GM23338 (cell line): Measurements from ENCODE around the gene THSD7A. TPM values are rescaled to one million over a fixed set of nuclear protein-coding genes. Genes with fewer than 3 reads are reported as not detected.

ENCODE experiments used
- ATAC-seq: fragments of 200-7000 bp; cut with Tn5 transposase; 3 replicates; pipeline ENCODE4 v1.9.1; 2020
- DNase-seq: peaks from one replicate; pipeline ENCODE4 v3.0.0-alpha.2; 2015; ENCODE audit warnings: low spot score
- H2AFZ ChIP-seq: fragments of 200-600 bp; sonication (generic); 2 replicates; pipeline ENCODE4 v1.8.0; 2016; ENCODE audit warnings: antibody characterized with exemption, mild to moderate bottlenecking, moderate library complexity
- H3F3A ChIP-seq: fragments of 200-600 bp; sonication (generic); replicated peaks from 2 replicates; pipeline ENCODE4 v1.8.0; 2017; ENCODE audit warnings: antibody characterized with exemption, mixed run types, low read depth
- H3K27ac ChIP-seq: fragments of 200-600 bp; sonication (generic); 2 replicates; pipeline ENCODE4 v1.6.1; 2016; ENCODE audit warnings: low read depth
- H3K27me3 ChIP-seq: fragments of 200-600 bp; sonication (generic); 2 replicates; pipeline ENCODE4 v1.8.0; 2016; ENCODE audit warnings: mild to moderate bottlenecking, mixed run types, moderate library complexity; ENCODE audit not compliant: insufficient read depth
- H3K36me3 ChIP-seq: fragments of 200-600 bp; sonication (generic); 2 replicates; pipeline ENCODE4 v1.8.0; 2016; ENCODE audit warnings: mild to moderate bottlenecking; ENCODE audit not compliant: insufficient read depth
- H3K4me1 ChIP-seq: fragments of 200-600 bp; sonication (generic); 2 replicates; pipeline ENCODE4 v1.8.0; 2016; ENCODE audit warnings: mild to moderate bottlenecking, moderate library complexity; ENCODE audit not compliant: insufficient read depth
- H3K4me2 ChIP-seq: fragments of 200-600 bp; sonication (generic); 2 replicates; pipeline ENCODE4 v1.7.1; 2017; ENCODE audit warnings: mixed run types
- H3K4me3 ChIP-seq: fragments of 200-600 bp; sonication (generic); 2 replicates; pipeline ENCODE4 v1.6.1; 2016; ENCODE audit warnings: mixed run types
- H3K79me2 ChIP-seq: fragments of 200-600 bp; sonication (generic); replicated peaks from 2 replicates; pipeline ENCODE4 v1.8.0; 2017; ENCODE audit warnings: mild to moderate bottlenecking; ENCODE audit not compliant: insufficient read depth
- H3K9me2 ChIP-seq: fragments of 200-600 bp; sonication (generic); 2 replicates; pipeline ENCODE4 v1.8.0; 2017; ENCODE audit not compliant: insufficient read depth
- H4K20me1 ChIP-seq: fragments of 200-600 bp; sonication (generic); replicated peaks from 2 replicates; pipeline ENCODE4 v1.8.0; 2017; ENCODE audit warnings: mild to moderate bottlenecking; ENCODE audit not compliant: insufficient read depth
- H3K27ac Mint-ChIP-seq: 2 replicates; pipeline ENCODE4 v1.8.0; 2020; ENCODE audit warnings: inconsistent platforms, mild to moderate bottlenecking, moderate library complexity, mixed read lengths
- H3K27me3 Mint-ChIP-seq: 3 replicates; pipeline ENCODE4 v1.8.0; 2022; ENCODE audit warnings: low read depth, mild to moderate bottlenecking, moderate library complexity, mixed read lengths, inconsistent platforms; ENCODE audit not compliant: insufficient read depth, poor library complexity
- H3K36me3 Mint-ChIP-seq: 3 replicates; pipeline ENCODE4 v1.8.0; 2021; ENCODE audit warnings: low read depth, mild to moderate bottlenecking, inconsistent platforms, moderate library complexity, mixed read lengths
- H3K4me1 Mint-ChIP-seq: 3 replicates; pipeline ENCODE4 v1.8.0; 2020; ENCODE audit warnings: mild to moderate bottlenecking, inconsistent platforms, mixed read lengths
- H3K4me3 Mint-ChIP-seq: 3 replicates; pipeline ENCODE4 v1.8.0; 2021; ENCODE audit warnings: moderate library complexity, mild to moderate bottlenecking, inconsistent platforms, mixed read lengths
- H3K9me3 Mint-ChIP-seq: 3 replicates; pipeline ENCODE4 v1.8.0; 2020; ENCODE audit warnings: moderate library complexity, mild to moderate bottlenecking, inconsistent platforms, mixed read lengths
- ETS1 ChIP-seq: IDR thresholded peaks from 2 replicates; pipeline ENCODE4 v1.6.1; 2016; ENCODE audit warnings: antibody characterized with exemption
- EZH2 ChIP-seq: fragments of 200-600 bp; sonication (generic); IDR thresholded peaks from one replicate; pipeline ENCODE4 v1.8.0; 2017; ENCODE audit warnings: antibody characterized with exemption, mild to moderate bottlenecking, low read depth; ENCODE audit not compliant: unreplicated experiment
- EZH2phosphoT487 ChIP-seq: fragments of 200-600 bp; sonication (generic); IDR thresholded peaks from one replicate; pipeline ENCODE4 v1.8.1; 2018; ENCODE audit warnings: antibody characterized with exemption; ENCODE audit not compliant: unreplicated experiment
- JUNB ChIP-seq: IDR thresholded peaks from one replicate; pipeline ENCODE4 v1.6.1; 2016; ENCODE audit warnings: antibody characterized with exemption; ENCODE audit not compliant: unreplicated experiment
- NANOG ChIP-seq: IDR thresholded peaks from 2 replicates; pipeline ENCODE4 v1.6.1; 2016; ENCODE audit warnings: antibody characterized with exemption, borderline replicate concordance
- POLR2AphosphoS5 ChIP-seq: IDR thresholded peaks from 2 replicates; pipeline ENCODE4 v1.6.1; 2016; ENCODE audit warnings: antibody characterized with exemption, low read depth
- REST ChIP-seq: IDR thresholded peaks from one replicate; pipeline ENCODE4 v1.6.1; 2018; ENCODE audit warnings: antibody characterized with exemption; ENCODE audit not compliant: unreplicated experiment
- STAT1 ChIP-seq: IDR thresholded peaks from one replicate; pipeline ENCODE4 v1.6.1; 2016; ENCODE audit warnings: antibody characterized with exemption; ENCODE audit not compliant: unreplicated experiment
- ZNF114 ChIP-seq: fragments of 250-450 bp; sonication (Bioruptor Pico); IDR thresholded peaks from 2 replicates; pipeline ENCODE4 v1.5.0; 2020; ENCODE audit warnings: mild to moderate bottlenecking, moderate library complexity
- ZNF331 ChIP-seq: fragments of 250-450 bp; sonication (Bioruptor Pico); IDR thresholded peaks from 2 replicates; pipeline ENCODE4 v1.5.0; 2020; ENCODE audit warnings: low read depth, mild to moderate bottlenecking, moderate library complexity
- polyA plus RNA-seq: library from polyadenylated mRNA; unstranded; fragments of >200 nt; fragmentation: Nextera tagmentation; extraction: Ambion mirVana; gene quantifications from 2 replicates; pipeline ENCODE4 v1.2.1, GENCODE V29; 2016
- total RNA-seq: library from RNA; depleted of rRNA; stranded (reverse); fragments of >200 nt; shearing (Covaris generic); gene quantifications from 2 replicates; pipeline ENCODE4 v1.2.3, GENCODE V29; 2014

The THSD7A gene
- total and polyA plus RNA-seq, 2 experiments from 2014 or later: 1.3 to 2.1 TPM

- TF ChIP-seq ETS1: no peak
- no peak for TF ChIP-seq STAT1
- no peak for TF ChIP-seq EZH2phosphoT487
- no peak for TF ChIP-seq REST
- no peak for TF ChIP-seq EZH2
- TF ChIP-seq ZNF114 (CRISPR knock-in tag): no peak
- TF ChIP-seq ZNF331 (CRISPR knock-in tag): no peak
- TF ChIP-seq POLR2AphosphoS5: no peak
- TF ChIP-seq NANOG: no peak
Observed at GRCh38 chr7:11751807-11752389, 80.1 kb downstream of the THSD7A start (continued).

GRCh38 chr7:11751315-11751714 lies 80.7 kb downstream of the THSD7A start:
- Histone ChIP-seq H3F3A (no peaks in the 10 kb centered on the region), H3K36me3 (no peaks in the 10 kb centered on the region), H3K79me2 (no peaks in the 10 kb centered on the region), H3K4me3 (no peak overlapping the region), H3K4me2 (no peak overlapping the region), H3K27ac (no peak overlapping the region), H3K4me1 (no peaks in the 10 kb centered on the region), H3K9me2 (no peaks in the 10 kb centered on the region), H2AFZ (no peak overlapping the region), H3K27me3 (no peaks in the 10 kb centered on the region), H4K20me1 (no peaks in the 10 kb centered on the region)
- DNase-seq (no peak), ATAC-seq (no peak)
- Mint-ChIP-seq H3K27ac (no peak overlapping the region), H3K4me3 (no peak overlapping the region), H3K36me3 (no peaks in the 10 kb centered on the region), H3K9me3 (no peaks in the 10 kb centered on the region), H3K27me3 (no peaks in the 10 kb centered on the region), H3K4me1 (peaks cover 8% of the 10 kb centered on the region; the same call in 1 of the 3 replicates)
- TF ChIP-seq ETS1 (no peak), ZNF114 (CRISPR knock-in tag) (no peak), POLR2AphosphoS5 (no peak), JUNB (no peak)
